GM21515 (cell line): ENCODE data around the gene ABCC3.

Experiments
- ATAC-seq: cut with Tn5 transposase; IDR thresholded peaks from one replicate; pipeline ENCODE4 v1.9.1; 2021; ENCODE audit not compliant: unreplicated experiment

Gene ABCC3

DNA sequence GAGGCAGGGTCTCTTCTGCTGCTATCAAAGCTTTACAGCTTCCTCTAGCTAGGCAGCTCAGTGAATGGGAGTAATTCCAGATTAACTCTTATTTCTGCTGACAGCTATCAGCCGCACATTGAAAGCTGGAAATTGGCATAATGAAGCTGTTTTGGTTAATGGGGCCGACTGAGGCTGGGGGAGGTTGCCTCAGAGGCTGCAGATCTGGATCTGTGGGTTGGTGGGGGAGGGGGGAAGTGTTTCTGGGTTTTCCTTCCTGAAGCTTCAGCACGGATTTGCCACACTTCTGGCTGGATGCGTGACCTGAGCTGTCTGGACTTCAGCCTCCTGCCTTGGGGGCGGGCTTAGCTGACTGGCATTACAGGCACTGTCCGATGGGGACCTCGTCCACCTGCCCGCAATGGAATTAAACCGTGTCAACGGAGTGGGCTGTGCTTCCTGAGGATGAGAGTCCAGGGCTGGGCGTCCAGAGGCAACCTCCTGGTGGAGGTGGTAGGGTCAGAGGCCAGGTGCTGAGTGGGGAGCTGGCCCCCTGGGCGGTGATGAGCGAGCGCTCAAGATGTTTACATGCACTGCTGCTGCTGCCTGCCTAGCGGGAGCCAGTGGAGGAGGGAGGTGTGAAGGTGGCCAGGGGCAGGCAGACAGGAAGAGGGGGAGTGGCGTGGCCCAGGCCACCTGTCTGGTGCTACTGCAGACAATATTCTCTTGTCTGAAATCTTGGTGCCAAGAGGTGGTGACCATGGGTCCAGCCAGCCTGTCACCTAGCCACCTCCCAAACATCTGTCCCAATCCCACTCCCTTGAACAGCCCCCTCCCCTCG, 6.7 kb upstream of the ABCC3 start:
- no peak for ATAC-seq

DNA sequence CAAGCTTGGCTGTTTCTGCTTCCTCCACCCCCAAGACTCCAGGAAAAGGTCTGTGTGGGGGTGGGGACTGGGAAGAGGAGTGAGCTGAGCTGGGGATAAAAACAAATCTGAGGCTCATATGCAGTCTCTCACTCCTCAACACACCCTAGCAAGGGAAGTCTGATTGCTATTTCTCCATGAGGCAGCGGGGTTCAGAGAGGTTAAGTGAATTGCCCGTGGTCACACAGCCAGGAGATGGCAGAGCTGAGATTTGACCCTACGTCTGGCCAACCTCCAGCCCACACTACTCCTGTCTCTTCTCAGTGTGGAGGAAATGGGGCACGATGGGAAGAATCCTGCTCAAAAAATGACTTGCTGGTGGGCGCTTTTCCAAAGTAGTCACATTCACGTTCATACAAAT, 4.8 kb upstream of the ABCC3 start:
- no peak for ATAC-seq

DNA sequence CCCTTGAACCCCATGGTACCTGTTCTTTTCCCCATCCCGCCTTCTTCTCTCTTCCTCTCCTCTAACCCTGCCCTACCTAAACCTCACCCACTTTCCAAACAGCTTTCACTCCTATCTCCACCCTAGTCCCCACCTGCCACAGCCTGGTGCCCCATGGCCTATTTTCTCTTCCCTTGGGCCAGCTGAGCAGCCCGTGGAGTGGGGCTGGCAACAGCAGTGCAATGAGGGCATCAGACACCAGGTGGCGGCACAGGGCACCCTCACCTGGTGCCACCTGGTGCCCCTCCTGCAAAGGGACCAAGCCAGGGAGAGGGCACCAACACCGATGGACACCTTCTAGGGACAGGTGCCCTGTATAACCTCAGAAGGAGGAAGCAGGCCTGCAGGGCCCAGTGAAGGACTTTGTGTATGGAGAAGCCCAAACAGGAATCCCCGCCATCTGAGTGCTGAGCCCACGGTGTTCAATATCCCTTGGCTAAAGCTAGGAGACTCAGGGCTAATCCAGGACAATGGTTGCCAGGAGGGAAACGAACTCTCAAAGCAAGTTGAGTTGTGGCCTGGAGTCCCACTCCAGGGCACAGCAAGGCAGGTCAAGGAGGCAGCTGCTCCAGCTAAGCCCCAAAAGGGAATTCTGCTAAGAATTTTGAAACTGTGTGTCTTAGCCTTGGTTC, 4.0 kb upstream of the ABCC3 start:
- ATAC-seq = no peak

DNA sequence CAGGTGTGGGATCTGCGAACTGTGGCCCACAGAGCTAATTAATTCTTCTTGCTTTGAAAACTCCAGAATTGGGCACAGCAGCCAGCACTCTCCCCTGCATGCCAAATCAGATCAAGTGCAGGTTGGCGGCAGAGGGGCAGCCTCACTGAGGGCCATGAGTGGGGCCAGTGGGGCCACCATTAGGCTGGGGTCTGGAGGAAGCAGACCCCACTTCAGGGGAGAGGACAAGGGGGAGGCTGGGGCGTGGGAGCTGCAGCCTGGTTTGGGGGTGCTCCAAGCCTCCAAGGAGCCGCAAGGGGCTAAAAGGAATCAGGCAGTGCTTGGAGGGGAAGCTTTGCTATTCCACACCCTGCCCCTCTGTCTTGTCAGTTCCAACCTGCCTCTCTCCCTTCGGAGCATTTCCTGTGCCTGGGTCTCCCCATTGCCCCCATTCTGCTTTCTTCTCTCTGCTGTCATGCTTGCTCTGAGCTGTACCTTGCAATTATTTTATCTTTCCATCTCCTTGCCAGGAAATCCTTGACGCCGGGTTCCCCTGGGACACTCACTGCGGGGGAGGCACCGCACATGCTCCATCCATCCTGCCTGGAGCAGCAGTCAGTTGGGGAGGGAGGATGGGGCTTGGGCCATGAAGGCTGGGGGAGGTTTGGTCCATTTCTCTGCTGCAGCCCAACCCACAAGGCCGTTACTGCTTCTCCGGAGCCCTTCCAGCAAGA, 3.3 kb upstream of the ABCC3 start:
- no peak for ATAC-seq

DNA sequence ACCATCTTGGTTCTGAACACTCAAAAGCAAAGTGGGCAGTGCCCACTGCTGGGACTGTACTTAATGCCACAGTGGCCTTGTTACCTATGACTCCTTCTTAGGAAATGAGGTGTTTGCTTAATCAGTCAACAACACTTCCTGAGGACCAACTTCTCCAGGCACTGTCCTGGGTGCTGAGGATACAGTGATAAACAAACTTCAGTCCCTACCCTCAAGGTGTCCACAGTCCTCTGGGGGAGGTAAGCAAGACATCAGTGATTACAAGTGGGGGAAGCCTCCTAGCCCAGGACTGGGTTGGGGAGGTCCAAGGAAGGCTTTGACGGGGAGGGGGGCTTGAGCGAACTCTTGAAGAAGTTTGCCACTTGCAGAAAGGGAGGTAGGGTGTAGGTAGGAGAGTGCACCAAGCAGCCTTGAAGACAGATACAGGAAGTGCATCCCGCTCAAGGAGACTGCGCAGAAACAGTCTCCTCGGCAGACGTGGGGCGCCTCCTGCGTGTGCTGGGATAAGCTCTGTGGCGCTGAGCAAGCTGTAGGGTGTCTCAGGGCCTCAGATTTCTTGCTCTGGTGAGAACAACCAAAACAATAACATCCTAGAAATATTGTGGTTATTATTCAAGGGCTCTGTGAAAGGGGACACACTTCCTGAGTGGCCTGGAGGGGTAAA, 2.6 kb upstream of the ABCC3 start:
- no peak for ATAC-seq

DNA sequence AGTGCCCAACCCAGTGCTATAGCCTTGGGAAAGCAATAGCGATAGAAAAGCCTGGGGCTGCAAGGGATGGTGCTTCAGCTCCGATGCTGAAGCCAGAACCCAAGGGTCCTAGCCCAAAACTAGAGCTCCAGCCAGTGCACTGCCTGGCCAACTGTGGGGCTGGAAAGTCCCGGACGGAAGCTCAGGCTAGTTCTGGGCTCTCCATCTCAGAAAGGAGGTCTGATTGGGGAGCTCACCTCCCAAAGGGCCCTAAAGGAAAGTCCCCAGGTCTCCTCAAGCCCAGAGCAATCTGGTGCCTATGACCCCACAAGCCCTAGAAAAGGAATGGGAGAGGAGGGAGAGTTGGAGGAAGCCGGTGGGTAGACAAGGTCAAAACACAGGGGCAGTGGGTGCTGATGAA, 2.0 kb upstream of the ABCC3 start:
- ATAC-seq = no peak

DNA sequence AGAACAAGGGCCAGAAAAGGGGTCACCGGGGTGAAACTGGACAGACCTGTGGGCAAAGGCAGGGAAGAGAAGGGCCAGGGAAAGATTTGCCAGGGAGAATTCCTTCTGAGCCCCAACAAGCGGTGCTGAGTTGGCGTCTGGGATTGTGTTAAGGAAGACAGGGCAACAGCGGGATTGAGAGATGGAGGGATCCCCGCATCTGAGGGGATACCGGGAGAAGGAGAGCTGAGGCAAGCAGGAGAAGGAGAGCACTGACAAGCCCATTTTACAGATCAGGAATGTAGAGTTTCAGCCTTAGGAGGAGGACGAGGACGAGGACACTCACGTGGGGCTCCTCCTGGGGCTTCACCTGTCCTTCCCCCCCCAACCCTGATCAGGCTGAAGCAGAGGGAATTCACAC, 998 bp upstream of the ABCC3 start:
- ATAC-seq = no peak

DNA sequence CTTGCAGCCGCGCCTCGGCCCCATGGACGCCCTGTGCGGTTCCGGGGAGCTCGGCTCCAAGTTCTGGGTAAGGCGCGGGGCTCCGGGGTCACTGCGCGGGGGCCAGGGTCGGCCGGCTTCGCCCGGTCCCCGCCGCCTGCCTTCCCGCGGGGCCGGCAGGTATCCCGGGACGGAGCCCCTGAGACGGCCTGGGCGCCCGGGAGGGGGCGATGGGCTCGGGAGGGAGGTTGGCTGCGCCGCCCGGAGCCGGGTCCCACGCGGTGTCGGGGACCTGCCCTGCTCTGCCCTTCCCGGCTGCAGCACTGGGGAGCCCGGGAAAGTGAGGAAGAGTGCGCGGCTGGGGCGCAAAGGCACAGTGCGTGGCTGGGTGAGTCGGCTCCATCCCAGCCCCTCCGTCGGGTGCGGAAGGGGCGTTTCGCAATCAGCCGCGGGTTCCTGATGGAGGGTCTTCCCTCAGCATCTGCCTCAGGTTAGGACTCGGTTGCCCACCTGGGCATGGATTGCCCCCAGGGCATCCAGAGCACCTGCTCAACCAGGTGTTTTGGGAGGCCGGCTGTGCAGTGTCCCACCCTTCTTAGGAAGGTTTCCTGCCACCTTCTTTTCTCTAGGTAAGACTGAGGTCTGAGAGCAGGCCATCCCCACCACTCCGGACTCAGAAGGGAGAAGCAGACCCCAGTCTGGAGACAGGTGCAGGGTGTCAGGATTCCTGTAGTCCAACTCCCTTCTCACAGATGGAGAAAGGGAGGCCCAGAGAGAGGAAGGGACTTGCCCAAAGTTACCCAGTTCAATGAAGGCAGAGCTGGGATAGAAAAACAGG, 442 bp downstream of the ABCC3 start:
- no peak for ATAC-seq

DNA sequence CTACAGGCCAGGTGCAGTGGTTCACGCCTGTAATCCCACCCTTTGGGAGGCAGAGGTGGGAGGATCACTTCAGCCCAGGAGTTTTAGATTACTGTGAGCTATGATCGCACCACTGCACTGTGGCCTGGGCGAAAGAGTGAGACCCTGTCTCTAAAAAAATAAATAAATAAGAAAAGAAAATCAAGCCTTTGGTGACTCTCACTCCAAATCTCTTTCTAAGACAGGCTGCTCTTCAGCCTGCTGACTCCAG, 976 bp downstream of the ABCC3 start:
- ATAC-seq = no peak

DNA sequence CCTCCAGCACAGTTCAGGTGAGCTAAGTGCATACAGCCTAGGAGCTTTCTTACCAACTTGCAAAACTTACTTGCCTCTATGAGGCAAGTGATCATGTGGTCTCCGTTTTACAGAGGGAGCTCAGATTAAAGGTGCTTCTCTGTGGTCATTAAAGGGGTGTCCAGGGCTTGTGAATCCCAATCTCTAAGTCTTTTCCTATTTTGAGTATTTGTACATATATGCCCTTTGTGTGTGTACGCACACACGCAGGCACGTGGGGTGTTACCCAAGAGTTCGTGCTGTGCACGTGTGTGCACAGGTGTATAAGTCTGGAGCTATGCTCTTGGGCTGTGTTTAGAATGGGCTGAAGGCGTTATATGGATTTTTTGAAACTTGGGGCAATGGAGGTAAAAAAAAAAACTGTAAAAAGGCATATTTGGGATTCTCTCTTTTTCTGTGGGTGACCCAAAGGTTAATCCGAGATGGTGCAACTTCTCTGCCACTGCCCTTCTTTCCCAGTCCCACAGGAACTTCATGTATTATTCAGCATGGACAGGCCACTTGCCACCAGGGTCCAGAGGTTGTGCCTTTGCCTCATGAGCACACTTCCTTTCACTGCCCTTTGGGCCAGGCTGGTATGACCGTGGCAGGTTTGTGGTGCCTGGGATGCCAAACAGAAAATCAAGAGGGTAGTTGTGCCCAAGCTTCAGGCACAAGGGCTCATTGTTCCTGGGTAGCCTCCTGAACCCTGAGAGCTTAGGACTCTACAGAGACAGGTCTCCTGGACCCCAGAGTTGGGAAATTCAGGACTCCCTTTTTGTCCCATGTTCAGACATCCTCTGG, 1.5 kb downstream of the ABCC3 start:
- ATAC-seq = no peak

DNA sequence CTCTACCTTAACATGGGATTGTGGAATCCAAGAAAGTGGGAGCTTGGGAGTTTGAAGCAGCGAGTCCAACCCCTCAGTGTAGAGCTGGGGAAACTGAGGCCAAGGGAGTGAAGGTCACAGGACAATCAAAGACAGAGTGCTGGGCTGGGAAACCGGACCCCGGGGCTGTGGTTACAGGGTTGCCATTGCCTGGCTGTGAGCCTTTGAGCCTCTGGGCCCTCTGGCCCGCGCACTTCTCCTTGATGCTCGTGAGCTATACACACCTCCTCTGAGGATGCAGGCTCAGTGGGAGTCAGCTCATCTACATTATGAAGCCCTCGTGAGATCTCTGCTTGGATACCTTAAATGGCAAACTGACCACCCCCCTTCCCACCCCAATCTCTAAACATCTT, 2.1 kb downstream of the ABCC3 start:
- no peak for ATAC-seq

DNA sequence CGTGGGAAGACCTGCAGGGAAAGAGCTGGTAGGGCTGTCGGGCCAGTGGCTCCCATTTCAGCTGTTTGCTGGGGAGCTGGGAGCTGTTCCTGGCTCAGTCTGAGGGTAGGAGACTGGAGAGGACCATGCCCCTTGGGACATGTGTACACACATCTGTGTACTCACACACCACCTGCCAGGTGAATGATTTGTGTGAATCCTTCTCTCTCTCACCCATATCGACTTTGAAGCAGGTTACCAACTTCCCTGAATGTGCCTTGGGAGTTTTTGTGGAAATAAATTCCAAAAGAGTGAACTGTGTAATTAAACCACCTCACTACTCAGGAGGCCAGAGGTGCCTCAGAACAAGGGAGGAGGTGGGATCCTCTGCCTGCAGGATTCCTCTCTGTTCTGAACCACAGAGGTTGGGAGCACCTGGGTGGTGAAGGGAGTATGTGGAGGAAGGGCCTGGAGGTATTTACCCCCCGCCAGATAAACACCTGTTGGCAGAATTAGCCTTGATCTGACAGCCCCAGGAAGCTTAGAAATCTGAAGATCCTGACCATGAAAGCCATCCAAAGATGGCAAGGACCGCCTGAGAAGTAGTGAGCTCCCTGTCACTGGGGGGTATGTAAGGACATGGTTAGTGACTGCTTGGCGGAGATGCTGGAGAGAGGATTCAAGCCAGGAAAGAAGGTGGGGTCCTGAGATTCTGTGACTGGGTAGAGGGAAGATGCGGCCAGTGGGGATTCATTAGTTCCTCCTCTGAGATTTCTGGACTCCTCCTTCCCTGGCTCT, 3.3 kb downstream of the ABCC3 start:
- no peak for ATAC-seq

DNA sequence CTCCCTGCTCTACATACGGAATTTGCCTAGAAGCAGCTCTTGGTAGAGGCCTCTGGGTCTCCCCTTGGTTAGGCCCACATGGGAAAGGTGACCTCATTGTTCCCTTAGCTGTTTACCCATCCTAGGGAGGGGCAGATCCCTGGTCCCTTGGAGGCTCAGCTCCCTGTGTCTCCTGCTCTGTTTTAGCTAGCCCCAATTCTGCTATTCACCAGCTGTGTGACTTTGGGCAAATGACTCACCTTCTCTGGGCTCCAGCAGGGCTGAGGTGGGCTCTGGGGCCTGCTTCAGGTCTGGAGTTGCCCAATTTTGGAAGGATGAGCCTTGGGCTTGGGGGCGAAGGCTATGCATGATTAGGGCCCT, 3.9 kb downstream of the ABCC3 start:
- ATAC-seq = no peak

DNA sequence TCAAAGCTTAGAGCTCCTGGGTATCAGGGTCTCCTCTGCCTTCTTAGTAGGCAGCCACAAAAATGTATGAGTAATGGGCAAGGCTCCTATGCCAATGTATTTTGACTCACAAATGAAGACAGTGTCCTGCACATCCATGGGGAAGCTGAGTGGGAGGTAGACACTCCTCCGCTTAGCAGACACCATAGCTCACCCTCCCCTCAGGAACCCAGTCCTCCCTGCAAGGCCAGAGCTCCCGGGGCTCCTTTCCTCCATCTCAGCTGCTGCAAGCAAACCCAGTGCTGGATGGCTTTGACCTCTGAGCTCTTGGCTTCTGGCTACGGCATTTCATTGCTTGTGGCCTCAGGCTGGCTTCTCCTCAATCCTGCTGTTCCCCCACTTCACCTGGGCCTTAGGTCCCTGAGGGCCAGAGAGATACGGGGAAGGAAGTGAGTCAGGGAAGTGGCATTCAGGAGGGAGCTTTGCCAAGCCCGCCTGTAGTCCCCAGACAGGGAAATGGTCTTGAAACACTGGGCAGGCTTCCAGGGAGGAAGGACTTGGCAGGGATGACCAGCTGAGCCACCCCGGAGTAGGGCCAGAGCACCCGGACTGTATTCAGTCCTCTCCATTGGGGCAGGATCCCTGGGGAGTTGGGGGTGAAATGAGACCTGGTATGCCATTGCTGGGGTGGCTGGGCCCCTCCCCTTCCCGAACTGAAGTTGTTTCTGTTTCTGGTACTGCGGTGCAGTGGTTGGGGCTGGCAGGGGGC, 4.5 kb downstream of the ABCC3 start:
- no peak for ATAC-seq

DNA sequence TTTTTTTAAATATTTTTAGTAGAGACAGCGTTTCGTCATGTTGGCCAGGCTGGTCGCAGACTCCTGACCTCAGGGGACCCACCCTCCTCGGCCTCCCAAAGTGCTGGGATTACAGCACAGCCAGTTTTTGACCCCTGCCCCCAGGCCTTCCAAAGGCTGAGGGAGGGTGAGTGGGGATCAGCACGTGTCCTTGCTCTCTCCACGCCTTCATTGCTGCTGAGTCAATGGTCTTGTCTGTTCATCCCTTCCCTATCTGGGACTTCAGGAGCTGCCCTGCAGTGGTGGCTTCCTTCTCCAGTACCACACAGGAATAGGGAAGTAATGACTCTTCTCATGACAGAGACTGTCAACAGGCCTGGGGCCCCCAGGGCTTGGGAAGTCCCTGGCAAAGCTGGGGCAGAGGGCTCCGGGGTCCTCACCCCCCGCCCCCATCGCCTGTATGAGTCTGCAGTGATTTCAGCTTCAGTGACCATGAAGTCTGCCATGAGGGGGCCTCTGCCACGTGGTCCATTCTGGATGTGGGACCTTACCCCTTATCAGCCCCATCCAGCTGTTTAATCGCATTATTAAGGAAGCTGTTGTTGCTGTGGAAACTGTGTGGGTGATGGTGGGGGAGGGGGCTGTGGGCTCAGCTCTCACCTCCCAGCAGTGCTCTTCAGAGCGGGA, 6.1 kb downstream of the ABCC3 start:
- no peak for ATAC-seq

DNA sequence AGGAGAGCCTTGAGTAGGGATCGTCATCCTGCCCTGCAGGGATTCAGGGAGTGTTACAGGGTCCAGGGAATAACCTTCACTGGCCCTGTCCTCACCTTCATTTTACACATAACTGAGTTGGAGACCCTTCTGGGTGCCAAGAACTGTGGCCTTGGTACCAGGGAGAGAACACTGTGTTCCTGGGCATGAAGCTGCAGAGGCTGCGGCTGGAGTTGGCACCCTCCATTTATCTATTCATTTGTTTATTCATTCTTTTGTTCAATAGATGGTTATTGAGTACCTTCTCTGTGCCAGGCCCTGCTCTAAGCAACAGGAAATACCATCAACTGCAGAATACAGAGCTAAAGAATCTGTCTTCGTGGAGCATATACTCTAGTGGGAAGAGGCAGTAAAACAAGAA, 6.7 kb downstream of the ABCC3 start:
- no peak for ATAC-seq

DNA sequence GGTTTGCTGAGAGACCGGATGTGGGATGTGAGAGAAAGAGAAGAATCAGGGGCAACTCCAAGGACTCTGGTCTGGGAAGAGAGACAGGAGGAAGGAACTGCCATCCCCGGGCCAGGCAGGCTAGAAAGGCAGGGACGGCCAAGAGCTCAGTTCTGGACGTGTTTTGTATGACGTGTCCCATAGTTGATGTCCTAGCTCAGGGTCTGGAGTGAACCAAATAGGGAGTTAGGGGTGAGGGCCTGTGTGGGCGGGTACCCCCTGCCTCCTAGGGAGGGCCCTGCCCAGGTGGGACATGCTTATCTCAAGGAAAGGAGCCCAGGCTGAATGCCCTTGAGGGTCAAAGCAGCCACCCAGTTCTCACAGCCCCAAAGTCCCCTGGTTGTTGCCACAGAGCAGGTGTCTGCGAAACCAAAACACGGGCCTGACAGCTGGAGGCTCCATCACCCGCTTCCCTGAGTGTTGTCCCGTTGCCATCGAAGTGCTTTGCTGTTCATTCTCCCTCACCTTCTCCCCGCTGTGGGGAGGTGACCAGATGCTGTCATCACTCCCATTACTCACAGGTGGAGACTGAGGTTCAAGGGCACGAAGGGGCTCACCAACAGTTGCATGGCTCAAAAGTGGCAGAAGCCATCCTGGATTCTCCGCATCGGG, 7.5 kb downstream of the ABCC3 start:
- ATAC-seq = no peak
